GM21526 (cell line): Measurements from ENCODE around the gene SMOC1.

Experiments
- ATAC-seq: cut with Tn5 transposase; IDR thresholded peaks from one replicate; pipeline ENCODE4 v1.9.1; 2021; ENCODE audit warnings: moderate library complexity; ENCODE audit not compliant: unreplicated experiment, low FRiP score

The SMOC1 gene

DNA sequence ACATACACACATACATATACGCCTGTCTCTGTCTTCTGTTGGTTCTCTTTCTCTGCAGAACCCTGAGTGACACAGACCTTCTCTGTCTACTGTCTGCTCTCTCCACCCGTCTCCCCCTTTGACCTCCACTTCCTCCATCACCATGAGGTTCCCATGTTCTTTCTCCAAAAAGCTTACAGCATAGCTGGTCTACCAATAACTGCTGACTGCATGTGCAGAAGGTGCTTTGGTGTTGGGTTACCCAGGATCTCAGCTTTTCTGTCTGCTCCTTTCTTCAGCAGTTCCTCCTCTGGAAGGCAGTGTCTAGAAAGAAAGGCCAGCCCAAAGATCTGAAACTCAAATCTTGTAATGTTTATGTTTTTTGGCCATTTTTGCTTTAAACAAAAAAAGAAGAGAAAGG, 125.6 kb downstream of the SMOC1 start:
- no peak for ATAC-seq

DNA sequence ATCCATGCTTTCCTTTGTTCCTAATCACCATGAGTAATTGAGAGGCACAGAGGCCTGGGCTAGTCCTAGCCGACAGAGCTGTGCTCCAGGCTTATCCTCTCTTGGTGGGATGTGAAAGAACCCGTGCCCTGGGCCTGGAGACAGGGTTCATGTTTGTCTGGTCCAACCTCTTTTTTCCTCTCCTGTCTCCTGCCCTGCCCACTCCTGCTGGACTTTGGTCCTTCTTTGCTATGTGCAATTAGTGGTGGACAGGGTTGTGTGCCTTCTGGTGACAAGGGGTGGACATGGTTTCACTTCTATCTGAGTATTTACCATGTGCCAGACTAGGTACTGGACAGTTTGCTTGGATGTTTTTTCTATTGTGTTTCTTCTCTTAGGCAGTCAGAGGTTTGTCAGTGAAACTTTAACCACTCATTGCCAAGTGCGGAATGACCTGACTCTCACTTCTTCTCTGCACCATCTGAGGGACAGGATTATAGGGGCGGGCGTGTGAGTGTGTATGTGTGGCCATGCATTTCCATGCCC, 126.1 kb downstream of the SMOC1 start:
- ATAC-seq = no peak

DNA sequence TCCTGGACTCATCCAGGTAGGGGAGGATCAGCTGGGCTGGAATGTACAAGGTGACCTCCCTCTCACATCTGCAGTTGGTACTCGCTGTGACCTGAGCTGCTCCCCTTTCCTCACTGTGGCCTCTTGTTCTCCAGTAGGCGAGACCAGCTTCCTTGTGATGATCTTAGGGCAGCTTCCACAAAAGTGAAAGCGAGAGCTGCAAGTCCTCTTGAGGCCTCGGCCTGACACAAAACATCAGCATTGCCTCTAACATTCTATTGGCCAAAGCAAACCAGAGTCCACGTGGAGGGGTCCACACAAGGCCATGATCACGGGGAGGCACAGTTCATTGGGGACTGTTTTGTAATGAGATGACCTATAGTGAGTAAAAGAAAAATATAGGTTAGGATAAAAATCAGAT, 127.5 kb downstream of the SMOC1 start:
- no peak for ATAC-seq

DNA sequence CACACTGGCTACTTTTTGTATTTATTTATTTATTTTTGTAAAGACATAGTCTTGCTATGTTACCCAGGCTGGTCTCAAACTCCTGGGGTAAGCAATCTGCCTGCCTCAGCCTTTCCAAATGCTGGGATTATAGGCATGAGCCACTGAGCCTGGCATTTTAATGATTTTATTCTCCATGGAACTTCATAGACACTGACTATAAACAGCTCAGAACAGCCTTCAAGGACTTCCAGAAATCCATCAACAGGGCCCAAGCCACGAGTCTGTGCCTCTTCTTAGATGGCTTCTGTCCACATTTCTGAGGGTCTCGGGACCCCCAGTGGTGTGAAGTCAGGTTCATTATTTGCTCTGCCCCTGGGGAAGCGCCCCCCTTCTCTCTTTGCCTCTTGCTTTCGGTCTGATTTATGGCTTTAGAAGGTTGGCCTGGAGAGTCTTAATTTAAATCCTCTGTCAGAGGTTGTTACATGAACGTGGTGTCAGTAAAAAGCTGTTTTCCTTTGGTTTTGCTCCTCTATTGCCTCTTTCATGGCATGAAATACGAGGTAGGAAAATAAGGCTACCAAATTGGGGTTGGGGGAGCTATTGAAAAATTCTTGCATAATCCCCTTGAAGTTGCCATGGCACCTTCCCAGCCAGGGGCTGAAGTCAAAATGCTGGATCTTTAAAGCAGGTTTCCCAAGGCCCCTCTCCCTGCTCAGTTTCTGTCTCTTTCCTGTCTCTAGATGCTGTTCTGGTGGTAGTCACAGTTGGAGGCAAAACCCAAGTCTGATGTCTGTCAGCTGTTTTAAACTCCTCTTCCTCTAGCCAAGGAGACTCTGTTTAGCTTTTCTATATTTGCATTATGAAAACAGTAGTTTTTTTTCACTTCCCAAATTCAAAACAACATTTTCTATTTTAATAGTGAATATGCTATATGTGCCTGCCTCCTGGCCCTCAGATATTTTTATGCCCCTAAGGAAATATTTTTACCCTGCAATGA, 129.4 kb downstream of the SMOC1 start:
- ATAC-seq = no peak

DNA sequence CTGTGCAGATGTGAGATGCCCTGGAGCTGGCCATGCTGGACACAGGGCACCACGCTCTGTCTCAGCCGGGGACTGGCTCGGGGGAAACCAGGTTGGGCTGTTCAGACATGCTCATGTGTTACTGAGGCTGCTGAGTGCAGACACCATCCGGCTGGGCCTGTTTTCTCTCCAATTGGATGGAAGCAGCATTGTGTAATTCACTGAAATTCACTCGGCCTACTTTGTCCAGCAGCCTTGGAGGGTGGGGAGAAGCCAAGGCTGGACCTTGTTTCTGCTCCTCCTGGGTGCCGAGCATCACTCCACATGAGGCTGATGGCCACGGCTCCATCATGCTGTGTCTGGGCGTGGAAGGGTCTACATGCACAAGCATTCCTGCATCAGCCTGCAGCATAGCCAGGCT, 130.7 kb downstream of the SMOC1 start:
- no peak for ATAC-seq

DNA sequence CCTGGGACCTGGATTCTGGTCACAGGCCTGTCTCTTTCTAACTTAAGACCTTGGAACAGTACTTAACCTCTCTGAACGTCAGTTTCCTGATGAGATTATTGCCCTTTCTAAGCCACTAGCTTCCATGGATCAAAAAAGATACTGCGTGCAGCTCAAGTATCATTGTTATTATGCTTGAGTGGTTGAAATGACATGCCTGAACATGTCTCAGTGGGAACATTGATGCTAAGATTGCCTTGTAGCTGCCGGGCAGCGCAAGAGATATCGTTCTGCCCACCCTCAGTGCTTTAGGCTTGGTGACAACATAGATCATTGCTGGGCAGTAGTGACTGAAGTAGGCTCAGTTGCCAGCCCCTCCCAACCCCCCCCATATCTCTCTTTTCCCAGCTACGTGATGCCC, 131.9 kb downstream of the SMOC1 start:
- ATAC-seq = no peak

DNA sequence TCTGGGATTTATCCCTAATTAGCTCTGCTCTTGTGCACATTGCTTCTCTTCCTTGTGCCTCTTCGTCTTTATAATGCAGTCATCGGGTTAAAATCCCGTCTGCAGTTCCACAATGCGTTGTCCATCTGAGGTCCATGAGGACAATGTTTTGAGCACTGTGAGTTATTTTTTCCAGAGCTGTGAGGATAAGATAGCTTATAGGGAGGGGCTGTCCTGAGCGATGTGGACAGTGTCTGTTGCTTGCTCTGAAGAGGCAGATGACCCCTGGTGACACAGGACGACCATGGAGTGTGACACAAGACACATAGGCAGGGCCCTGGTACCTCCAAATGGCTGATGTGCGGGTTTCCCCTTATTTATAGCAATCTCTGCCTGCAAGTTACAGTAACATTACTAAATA, 132.5 kb downstream of the SMOC1 start:
- ATAC-seq = no peak

DNA sequence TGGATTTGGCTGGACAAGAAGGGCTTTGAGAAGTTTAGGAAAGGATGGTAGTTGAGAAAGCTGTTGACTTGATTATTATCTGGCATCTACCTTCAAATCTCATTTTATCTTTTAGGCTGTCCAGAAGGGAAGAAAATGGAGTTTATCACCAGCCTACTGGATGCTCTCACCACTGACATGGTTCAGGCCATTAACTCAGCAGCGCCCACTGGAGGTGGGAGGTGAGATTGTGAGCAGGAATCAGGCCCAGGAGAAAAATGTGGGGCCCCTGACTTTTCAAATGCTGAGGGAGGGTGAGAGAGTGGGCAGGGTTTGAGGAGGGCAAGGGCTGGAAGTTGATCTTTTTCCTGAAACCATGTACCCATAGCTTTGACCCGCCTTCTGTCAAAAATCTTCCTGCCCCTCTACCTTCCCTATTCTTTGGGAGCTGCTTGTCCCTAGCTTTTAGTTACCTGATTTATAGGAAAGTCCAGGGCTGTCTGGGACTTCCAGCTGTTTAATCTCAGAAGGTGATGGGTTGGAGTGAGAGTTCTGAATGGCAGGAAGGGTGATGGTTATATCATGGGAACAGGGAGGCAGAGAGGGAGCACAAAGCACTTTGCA, 134.2 kb downstream of the SMOC1 start:
- no peak for ATAC-seq

DNA sequence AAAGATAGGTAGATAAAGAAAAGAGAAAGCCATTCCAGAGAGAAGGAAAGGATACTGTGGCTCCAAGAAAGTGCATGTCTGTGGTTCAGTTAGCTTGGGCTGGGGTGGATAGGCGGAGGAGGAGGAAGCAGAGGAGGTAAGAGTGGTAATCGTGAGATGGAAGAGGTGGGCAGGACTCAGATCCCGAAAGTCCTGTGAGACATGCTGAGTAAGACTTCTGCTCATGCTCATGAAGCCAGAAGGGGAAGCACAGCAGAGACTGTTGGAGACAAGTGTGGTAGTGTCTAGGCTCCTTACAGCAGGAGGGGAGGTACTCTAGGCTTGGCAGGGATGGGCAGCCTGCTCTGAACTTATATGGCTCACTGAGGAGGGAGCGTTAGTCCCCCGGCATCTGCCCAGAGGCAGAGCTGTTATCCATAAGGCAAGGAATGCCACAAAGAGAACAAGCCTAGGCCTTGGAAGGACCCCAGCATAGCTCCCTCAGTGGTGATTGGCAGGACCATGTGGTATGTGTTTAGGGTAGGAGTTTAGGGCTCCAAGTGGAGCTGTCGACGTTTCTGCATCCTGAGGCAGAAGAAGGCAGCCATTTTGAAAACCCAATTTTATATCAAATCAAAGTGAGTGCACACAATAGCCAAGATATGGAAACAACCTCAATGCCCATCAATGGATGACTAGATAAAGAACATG, 135.3 kb downstream of the SMOC1 start:
- no peak for ATAC-seq

DNA sequence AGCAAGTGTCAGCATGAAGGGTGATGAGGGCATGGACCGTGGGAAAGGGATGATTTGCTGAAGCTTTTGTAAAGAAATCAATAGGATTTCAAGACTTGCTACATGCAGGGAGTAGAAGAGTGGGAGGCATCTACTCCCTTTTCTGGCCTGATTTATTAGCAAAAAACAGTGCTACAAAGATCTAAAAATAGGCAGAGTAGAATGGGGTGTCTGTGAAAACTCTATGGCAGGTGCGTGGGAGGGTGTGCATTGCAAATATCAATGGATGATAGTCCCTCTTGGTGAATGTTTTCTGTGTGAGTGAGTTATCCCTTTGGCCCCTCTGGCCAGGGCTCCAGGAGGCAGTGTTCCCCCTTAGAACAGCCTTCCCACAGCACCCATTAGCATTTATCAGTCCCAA, 139.0 kb downstream of the SMOC1 start:
- ATAC-seq = no peak

DNA sequence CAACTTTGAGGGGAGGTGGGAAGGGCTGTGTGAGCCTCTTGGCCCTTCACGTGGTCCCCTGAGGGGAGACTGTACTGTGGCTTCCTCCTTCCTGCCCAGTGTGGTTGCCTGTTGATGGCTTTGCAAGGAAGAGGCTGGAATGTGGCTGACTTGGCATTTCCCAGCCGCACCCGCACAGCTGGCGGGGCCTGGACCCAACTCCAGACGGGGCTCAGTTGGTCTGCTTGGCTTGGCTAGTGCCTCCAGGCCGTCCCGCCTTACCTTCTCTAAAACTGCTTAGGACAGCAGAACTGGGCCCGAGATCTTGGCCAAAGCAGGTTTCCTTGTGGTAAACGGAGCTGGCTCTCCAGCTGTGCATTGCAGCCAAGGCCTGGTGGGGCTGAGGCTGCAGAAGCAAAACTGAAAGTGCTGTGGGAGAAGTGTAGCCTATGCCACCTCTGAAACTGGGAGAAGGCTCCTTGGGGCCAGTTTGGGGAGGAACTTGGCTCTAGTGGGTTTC, 139.5 kb downstream of the SMOC1 start:
- no peak for ATAC-seq

DNA sequence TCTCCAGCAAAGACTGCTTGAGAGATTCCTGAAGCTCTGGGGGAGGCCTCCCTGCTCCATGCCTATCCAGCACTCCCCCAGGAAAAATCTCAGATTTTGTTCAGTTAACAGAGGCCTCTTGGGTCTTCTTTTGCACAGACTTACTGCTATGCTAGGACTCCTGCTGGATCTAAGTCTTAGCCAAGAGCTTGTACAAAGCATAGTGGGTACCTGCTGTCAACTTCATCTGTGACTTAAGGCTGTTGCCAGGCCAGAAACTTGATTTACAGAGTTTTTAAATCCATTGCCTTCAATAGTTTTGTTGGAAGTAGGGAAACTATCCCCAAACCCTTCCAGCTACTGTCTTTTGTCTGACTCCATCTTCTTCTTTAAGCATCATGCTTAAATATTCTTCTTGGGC, 140.5 kb downstream of the SMOC1 start:
- ATAC-seq = no peak

DNA sequence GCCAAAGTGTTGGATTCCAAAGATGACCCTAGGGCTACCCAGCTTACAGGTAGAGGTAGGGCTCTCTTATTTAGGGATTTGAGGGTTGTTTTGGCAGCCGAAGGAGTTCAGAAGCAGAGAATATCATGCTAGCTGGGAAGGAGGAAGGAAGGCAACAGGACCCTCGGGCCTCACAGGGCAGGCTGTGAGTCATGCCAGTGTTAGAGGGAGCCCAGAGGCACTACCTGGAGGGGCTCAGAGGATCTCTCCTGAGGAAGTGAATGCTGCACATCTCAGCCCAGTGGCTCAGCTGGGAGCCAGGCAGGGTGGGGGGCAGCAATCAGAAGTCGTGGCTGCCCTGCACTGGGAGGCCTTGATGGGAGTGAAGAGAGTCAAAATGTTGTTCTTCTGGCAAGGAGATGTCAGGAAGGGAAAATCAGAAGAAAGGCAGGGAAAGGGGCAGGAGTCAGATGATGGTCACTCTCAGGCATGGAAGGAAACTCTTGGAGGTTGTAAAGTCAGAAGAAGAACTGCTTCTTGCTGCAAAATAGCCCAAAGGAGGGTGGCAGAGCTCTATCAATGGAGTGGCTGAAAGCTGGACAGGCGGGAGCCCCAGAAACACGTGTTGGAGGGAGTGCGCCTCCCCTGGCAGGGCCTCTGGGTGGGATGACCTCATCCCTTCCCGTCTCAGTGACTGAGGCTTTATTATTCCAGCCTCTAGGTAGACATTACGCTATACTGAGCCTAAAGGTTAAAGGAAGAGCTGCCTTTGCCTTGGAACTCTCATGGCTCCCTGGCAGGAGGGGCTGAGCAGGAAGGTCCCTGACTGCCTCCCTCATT, 141.3 kb downstream of the SMOC1 start:
- ATAC-seq = no peak

DNA sequence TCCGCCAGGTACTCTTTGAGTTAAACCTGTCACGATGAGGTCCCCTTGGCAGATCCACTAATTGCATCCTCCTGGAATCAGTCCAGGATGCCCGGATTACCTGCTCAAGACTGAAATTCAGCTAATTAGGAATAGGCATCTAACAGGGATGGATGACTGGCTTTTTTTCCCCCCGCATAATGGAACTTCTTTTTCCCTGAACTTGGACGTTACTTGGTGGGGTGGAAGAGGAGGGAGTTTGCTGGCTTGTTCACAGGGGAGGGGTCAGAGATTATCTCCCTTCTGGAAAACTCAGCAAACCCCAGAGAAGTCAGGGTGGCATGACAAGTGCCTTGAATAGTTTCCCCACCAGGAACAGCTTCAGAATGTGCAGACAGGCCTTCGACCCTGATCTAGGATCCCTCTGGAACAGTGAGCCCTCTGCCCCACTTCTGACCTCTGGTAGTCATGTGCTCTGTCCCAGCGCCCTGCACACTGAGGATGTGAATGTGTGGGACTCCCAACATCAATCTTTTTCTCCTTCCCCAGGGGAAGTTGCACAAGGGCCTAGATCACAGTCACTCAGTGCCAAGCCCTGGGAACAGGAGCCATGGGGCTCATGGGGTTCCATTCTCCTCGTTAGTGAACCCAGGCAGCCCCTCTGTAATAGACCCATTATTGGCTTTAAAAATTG, 142.5 kb downstream of the SMOC1 start:
- no peak for ATAC-seq

DNA sequence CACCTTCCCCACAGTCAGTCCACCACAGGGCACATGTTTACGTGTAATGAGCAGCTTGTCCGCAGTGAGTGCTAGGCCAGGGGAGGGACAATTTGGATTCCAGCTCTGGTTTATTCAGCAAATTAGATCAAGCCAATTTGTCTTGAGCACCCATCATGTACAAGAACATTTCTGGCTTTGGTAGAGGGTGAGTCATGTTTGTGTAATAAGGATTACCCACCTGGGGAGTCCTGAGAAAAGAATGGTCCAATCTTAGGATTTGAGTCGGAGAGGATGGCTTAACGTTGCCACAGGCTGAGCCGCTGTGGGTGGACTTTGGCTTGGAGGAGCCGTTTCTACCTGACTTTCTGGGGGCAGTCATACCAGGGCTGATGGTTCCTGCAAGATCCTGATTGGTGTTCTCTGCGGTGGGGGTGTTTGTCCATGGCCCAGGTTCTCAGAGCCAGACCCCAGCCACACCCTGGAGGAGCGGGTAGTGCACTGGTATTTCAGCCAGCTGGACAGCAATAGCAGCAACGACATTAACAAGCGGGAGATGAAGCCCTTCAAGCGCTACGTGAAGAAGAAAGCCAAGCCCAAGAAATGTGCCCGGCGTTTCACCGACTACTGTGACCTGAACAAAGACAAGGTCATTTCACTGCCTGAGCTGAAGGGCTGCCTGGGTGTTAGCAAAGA, 143.7 kb downstream of the SMOC1 start:
- ATAC-seq = no peak

DNA sequence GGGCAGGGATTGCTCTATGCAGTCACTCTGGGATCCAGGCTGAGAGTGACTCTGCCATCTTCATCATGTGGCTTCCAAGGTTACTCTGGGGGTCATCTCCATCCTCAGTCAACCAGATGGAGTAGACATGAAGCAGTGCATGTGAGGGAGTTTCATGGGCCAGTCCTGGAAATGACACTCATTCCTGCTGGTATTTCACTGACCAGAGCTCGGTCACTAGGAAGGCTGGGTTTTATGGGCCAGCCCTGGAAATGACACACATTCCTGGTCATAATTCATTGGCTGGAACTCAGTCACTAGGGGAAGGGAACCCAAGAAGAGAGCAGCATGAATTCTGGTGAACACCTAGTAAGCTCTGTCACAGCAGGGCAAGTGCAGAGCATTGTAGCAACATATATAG, 144.7 kb downstream of the SMOC1 start:
- no peak for ATAC-seq

DNA sequence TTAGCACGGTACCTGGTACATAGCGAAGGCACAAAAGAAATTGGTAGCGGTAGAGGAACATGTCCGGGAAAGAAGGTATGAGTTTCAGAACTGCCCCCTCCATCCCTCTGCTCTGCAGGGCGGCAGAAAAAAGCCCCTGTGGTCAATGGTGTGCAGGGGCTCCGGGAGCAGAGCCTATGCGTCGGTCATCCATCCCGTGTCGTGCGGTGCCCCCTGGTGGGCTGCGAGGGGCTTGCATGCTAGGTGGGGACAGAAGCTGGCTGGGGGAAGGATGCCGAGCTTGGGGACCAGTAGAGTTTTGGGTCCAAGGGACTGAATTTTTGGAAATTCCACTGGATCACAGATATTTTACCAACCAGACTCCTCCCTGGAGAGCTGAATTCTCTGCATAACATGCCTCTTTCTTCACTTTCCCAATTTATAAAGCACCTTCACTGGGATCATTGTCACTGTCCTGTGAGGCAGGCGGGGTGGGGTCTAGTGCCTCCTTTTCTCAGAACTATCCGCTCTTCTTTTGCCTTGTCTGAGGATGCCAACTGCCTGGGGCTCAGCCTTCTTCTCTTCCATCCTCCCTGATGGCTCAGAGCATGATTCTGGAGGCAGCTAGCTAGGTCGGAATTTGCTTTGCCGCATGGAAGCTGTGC, 148.7 kb downstream of the SMOC1 start:
- ATAC-seq = no peak

DNA sequence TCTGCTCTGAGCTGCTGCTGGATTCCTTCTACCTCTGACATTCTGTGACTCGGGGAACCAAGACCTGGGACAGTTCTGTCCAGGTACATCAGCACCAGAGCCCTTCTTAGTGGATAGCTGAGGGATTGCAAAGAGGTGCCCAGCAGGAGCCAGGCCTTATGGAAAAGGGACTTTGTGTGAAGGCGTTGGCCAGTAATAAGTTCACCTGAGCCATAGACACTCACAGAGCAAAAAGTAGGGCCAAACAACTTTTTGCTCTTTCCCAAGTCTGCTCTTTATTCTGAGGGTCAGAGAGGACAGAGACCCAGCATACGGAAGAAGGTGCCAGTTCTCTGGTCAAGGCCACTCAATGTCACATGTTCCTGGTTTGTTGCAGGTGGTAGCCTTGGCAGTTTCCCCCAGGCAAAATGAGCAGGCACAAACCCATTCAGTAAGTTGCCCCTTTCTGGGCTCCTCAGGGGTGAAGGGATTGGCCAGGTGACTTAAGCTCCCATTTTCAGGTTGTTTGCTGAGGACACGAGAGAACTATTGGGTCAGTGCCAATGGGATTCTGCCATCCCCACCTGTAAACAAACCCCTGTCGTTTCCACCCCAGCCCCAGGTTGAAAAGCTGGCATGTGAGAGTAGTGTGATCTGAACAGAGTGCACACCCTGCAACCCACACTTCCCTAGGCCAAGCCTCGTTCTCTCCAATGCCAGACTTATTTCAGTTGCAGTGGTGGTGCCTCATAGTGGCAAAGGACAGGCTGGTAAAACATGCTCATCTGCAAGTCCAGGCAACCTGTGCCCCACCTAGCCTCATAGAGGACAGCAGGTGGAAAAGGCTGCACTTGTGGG, 150.3 kb downstream of the SMOC1 start:
- ATAC-seq = no peak
